ENCODE measurements around the gene CD200R1. TPM values are rescaled to one million over a fixed set of nuclear protein-coding genes. Genes with fewer than 3 reads are reported as not detected.
"Not testable (repeated sequence)": the region's sequence is repeated elsewhere in the genome, so short reads cannot be mapped to it uniquely, and the experiment has no call there.

The CD200R1 gene
- total and polyA plus RNA-seq, 2 experiments from 2014 or later = not detected

- Histone ChIP-seq H3K79me2 (ENCODE audit: insufficient read depth) (no peaks in the 10 kb centered on the region), H3K9ac (no peak overlapping the region), H3K9me3 (ENCODE audit: low read depth) (no peaks in the 10 kb centered on the region), H3K27me3 (replicated peaks; ENCODE audit: insufficient read depth) (no peaks in the 10 kb centered on the region; the same call in 1 of the 2 replicates), H3K4me3 (no peak overlapping the region), H3K4me1 (ENCODE audit: insufficient read depth) (no peaks in the 10 kb centered on the region), H3K36me3 (ENCODE audit: low read depth) (no peaks in the 10 kb centered on the region), H3K9me2 (ENCODE audit: insufficient read depth) (no peaks in the 10 kb centered on the region; the same call in 1 of the 2 replicates), H3K27ac (no peak overlapping the region), H3F3A (ENCODE audit: insufficient read depth) (no peaks in the 10 kb centered on the region), H3K4me2 (ENCODE audit: unreplicated experiment) (no peak overlapping the region), H2AFZ (no peak overlapping the region), H4K20me1 (ENCODE audit: insufficient read depth) (no peaks in the 10 kb centered on the region)
- TF ChIP-seq EZH2 (IDR thresholded peaks at IDR 0.05; ENCODE audit: insufficient read depth, poor library complexity, severe bottlenecking) (no peak), EZH2phosphoT487 (IDR thresholded peaks at IDR 0.05; ENCODE audit: insufficient read depth, low read depth) (no peak)
- 84 to 88% methylated on average over 3 of the region's 3 CpGs for WGBS, 2 experiments (ENCODE audit: low coverage in 1 of 2, low lambda C conversion rate in 2 of 2, missing lambda C conversion rate in 2 of 2)
- DNase-seq = peak; percentile 22
- in situ Hi-C loops (cut with MboI) = loop anchor here (25.0 kb wide), 1 partner anchor 93 kb away; the partner anchor contains the start of gene CD200R1L
Measured at GRCh38 chr3:112930771-112931170, 44.1 kb downstream of the CD200R1 start.

- no peak for DNase-seq
- Histone ChIP-seq H3K9me3 (ENCODE audit: low read depth) (no peaks in the 10 kb centered on the region), H3K9me2 (ENCODE audit: insufficient read depth) (no peaks in the 10 kb centered on the region; the same call in 1 of the 2 replicates), H3K79me2 (ENCODE audit: insufficient read depth) (no peaks in the 10 kb centered on the region), H3K36me3 (ENCODE audit: low read depth) (no peaks in the 10 kb centered on the region), H2AFZ (no peak overlapping the region), H3K4me1 (ENCODE audit: insufficient read depth) (no peaks in the 10 kb centered on the region), H3K9ac (no peak overlapping the region), H3K4me2 (ENCODE audit: unreplicated experiment) (no peak overlapping the region), H3K27me3 (replicated peaks; ENCODE audit: insufficient read depth) (no peaks in the 10 kb centered on the region; the same call in 1 of the 2 replicates), H4K20me1 (ENCODE audit: insufficient read depth) (no peaks in the 10 kb centered on the region), H3K27ac (no peak overlapping the region), H3K4me3 (no peak overlapping the region), H3F3A (ENCODE audit: insufficient read depth) (no peaks in the 10 kb centered on the region)
- WGBS, 2 experiments (ENCODE audit: low coverage in 1 of 2, low lambda C conversion rate in 2 of 2, missing lambda C conversion rate in 2 of 2) = 2 to 7% methylated on average over 2 of the region's 2 CpGs
- in situ Hi-C loops (cut with MboI) = loop anchor here (25.0 kb wide), 1 partner anchor 89 kb away; the partner anchor contains the start of gene CD200R1L
- no peak for TF ChIP-seq EZH2 (IDR thresholded peaks at IDR 0.05; ENCODE audit: insufficient read depth, poor library complexity, severe bottlenecking)
- TF ChIP-seq EZH2phosphoT487 (IDR thresholded peaks at IDR 0.05; ENCODE audit: insufficient read depth, low read depth) = no peak
Measured at GRCh38 chr3:112925969-112926368, 48.9 kb downstream of the CD200R1 start.

GRCh38 chr3:112925560-112925959, 49.3 kb downstream of the CD200R1 start:
- Histone ChIP-seq H3K36me3 (ENCODE audit: low read depth) (no peaks in the 10 kb centered on the region), H3K4me3 (no peak overlapping the region), H3K4me2 (ENCODE audit: unreplicated experiment) (no peak overlapping the region), H3K9me3 (ENCODE audit: low read depth) (no peaks in the 10 kb centered on the region), H3K27me3 (replicated peaks; ENCODE audit: insufficient read depth) (no peaks in the 10 kb centered on the region; the same call in 1 of the 2 replicates), H3F3A (ENCODE audit: insufficient read depth) (no peaks in the 10 kb centered on the region), H3K27ac (no peak overlapping the region), H3K9ac (no peak overlapping the region), H3K79me2 (ENCODE audit: insufficient read depth) (no peaks in the 10 kb centered on the region), H3K4me1 (ENCODE audit: insufficient read depth) (no peaks in the 10 kb centered on the region), H2AFZ (no peak overlapping the region), H3K9me2 (ENCODE audit: insufficient read depth) (no peaks in the 10 kb centered on the region; the same call in 1 of the 2 replicates), H4K20me1 (ENCODE audit: insufficient read depth) (no peaks in the 10 kb centered on the region)
- TF ChIP-seq EZH2 (IDR thresholded peaks at IDR 0.05; ENCODE audit: insufficient read depth, poor library complexity, severe bottlenecking) (no peak), EZH2phosphoT487 (IDR thresholded peaks at IDR 0.05; ENCODE audit: insufficient read depth, low read depth) (no peak)
- in situ Hi-C loops (cut with MboI) = loop anchor here (25.0 kb wide), 1 partner anchor 88 kb away; the partner anchor contains the start of gene CD200R1L
- WGBS, 2 experiments (ENCODE audit: low coverage in 1 of 2, low lambda C conversion rate in 2 of 2, missing lambda C conversion rate in 2 of 2) = 78 to 84% methylated on average over 2 of the region's 2 CpGs
- no peak for DNase-seq

GRCh38 chr3:112919541-112919940, 55.4 kb downstream of the CD200R1 start:
- H3K27me3 ChIP-seq (replicated peaks; ENCODE audit: insufficient read depth); H2AFZ ChIP-seq; H3K4me3 ChIP-seq; DNase-seq; H3K9ac ChIP-seq; H3K27ac ChIP-seq; H4K20me1 ChIP-seq (ENCODE audit: insufficient read depth); H3K36me3 ChIP-seq (ENCODE audit: low read depth); H3K9me3 ChIP-seq (ENCODE audit: low read depth); H3K4me1 ChIP-seq (ENCODE audit: insufficient read depth); H3K4me2 ChIP-seq (ENCODE audit: unreplicated experiment); H3F3A ChIP-seq (ENCODE audit: insufficient read depth); H3K9me2 ChIP-seq (ENCODE audit: insufficient read depth); in situ Hi-C loops (cut with MboI); H3K79me2 ChIP-seq (ENCODE audit: insufficient read depth): not testable (repeated sequence)
- 58 to 59% methylated on average over 5 of the region's 5 CpGs for WGBS, 2 experiments (ENCODE audit: low coverage in 1 of 2, low lambda C conversion rate in 2 of 2, missing lambda C conversion rate in 2 of 2)

- no peaks in the 10 kb centered on the region for H3K27me3 ChIP-seq (replicated peaks; ENCODE audit: insufficient read depth)
- H3K9ac ChIP-seq = no peak overlapping the region
- DNase-seq = no peak
- no peaks in the 10 kb centered on the region for H4K20me1 ChIP-seq (ENCODE audit: insufficient read depth)
- H3K4me2 ChIP-seq (ENCODE audit: unreplicated experiment) = no peak overlapping the region
- in situ Hi-C loops (cut with MboI) = no loop called here
- no peaks in the 10 kb centered on the region for H3K9me3 ChIP-seq (ENCODE audit: low read depth)
- H3K4me3 ChIP-seq = no peak overlapping the region
- no peak overlapping the region for H3K27ac ChIP-seq
- no peaks in the 10 kb centered on the region for H3F3A ChIP-seq (ENCODE audit: insufficient read depth)
- no peaks in the 10 kb centered on the region for H3K4me1 ChIP-seq (ENCODE audit: insufficient read depth)
- no peaks in the 10 kb centered on the region for H3K79me2 ChIP-seq (ENCODE audit: insufficient read depth)
- no peak overlapping the region for H2AFZ ChIP-seq
- H3K36me3 ChIP-seq (ENCODE audit: low read depth) = no peaks in the 10 kb centered on the region
- H3K9me2 ChIP-seq (ENCODE audit: insufficient read depth) = no peaks in the 10 kb centered on the region
- TF ChIP-seq EZH2 (IDR thresholded peaks at IDR 0.05; ENCODE audit: insufficient read depth, poor library complexity, severe bottlenecking) (no peak), EZH2phosphoT487 (IDR thresholded peaks at IDR 0.05; ENCODE audit: insufficient read depth, low read depth) (no peak)
Measured at GRCh38 chr3:112908252-112908651, 66.7 kb downstream of the CD200R1 start.

All from GM23248 (cell line).